Nephron progenitor cell (in vitro differentiated cells): ENCODE data around the gene PAQR7.
A peak's percentile ranks its signal among the peaks of the same experiment; 100 is the strongest.

Experiments used
- DNase-seq: peaks from one replicate; pipeline ENCODE4 v3.0.0; 2021
- H3K27ac Mint-ChIP-seq: 2 replicates; pipeline ENCODE4 v1.8.0; 2021; ENCODE audit warnings: mild to moderate bottlenecking, moderate library complexity, mixed read lengths
- H3K27me3 Mint-ChIP-seq: 2 replicates; pipeline ENCODE4 v1.8.0; 2021; ENCODE audit warnings: mild to moderate bottlenecking, low read depth, mixed read lengths; ENCODE audit not compliant: poor library complexity
- H3K36me3 Mint-ChIP-seq: 2 replicates; pipeline ENCODE4 v1.8.0; 2021; ENCODE audit warnings: low read depth, mixed read lengths
- H3K4me1 Mint-ChIP-seq: 2 replicates; pipeline ENCODE4 v1.8.0; 2021; ENCODE audit warnings: mixed read lengths
- H3K4me3 Mint-ChIP-seq: 2 replicates; pipeline ENCODE4 v1.8.0; 2021; ENCODE audit warnings: mild to moderate bottlenecking, moderate library complexity, mixed read lengths
- H3K9me3 Mint-ChIP-seq: 2 replicates; pipeline ENCODE4 v1.8.0; 2021; ENCODE audit warnings: mild to moderate bottlenecking, moderate library complexity, mixed read lengths
- TF ChIP-seq, protein P1 (sequence below): fragments of 200-600 bp; sonication (generic); IDR thresholded peaks from 2 replicates; pipeline ENCODE4 v1.5.0; 2021; ENCODE audit warnings: antibody characterized with exemption

Gene PAQR7

DNA sequence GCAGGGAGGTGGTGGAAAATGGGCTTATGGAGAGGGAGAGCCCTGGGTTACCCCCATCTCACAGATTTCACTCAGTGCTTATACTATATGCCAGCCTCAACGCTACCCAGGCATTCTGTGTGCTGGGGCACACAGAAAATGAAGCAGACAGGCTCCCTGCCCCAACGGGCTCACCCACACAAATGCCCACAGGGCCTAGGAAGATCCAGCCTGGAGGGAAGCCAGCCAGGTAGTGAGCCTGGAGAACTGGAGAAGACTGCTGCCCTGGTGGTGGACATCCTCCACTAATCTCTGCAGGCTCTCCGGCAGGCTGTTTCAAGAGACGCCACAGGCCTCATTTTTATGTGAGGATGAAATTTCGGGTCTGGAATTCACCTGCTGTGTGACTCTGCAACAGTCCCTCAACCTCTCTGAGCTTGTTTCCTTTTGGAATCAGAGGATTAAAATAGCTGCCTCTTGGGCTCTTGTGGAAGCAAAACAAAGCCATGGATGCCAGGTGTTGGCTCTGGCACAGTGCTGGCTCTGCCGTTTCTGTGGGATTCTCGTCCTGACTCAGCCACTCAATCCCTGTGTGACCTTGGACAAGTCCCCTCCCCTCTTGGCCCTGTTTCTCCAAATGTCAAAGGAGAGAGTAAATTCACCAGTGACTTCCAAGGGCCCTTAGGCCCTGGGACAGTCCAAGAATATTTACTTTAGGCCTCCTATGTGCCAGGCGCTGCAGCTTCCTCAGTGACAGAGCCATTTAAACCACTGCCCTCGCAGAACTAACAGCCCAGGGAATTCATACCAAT is 3.6 kb downstream of the PAQR7 start:
- TF ChIP-seq, protein P1, sequence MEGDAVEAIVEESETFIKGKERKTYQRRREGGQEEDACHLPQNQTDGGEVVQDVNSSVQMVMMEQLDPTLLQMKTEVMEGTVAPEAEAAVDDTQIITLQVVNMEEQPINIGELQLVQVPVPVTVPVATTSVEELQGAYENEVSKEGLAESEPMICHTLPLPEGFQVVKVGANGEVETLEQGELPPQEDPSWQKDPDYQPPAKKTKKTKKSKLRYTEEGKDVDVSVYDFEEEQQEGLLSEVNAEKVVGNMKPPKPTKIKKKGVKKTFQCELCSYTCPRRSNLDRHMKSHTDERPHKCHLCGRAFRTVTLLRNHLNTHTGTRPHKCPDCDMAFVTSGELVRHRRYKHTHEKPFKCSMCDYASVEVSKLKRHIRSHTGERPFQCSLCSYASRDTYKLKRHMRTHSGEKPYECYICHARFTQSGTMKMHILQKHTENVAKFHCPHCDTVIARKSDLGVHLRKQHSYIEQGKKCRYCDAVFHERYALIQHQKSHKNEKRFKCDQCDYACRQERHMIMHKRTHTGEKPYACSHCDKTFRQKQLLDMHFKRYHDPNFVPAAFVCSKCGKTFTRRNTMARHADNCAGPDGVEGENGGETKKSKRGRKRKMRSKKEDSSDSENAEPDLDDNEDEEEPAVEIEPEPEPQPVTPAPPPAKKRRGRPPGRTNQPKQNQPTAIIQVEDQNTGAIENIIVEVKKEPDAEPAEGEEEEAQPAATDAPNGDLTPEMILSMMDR: no peak
- Mint-ChIP-seq H3K9me3 (no peaks in the 10 kb centered on the region), H3K27me3 (peaks cover 8% of the 10 kb centered on the region), H3K27ac (no peak overlapping the region), H3K4me3 (no peak overlapping the region), H3K4me1 (peaks cover 55% of the 10 kb centered on the region), H3K36me3 (peaks cover 6% of the 10 kb centered on the region)
- no peak for DNase-seq

DNA sequence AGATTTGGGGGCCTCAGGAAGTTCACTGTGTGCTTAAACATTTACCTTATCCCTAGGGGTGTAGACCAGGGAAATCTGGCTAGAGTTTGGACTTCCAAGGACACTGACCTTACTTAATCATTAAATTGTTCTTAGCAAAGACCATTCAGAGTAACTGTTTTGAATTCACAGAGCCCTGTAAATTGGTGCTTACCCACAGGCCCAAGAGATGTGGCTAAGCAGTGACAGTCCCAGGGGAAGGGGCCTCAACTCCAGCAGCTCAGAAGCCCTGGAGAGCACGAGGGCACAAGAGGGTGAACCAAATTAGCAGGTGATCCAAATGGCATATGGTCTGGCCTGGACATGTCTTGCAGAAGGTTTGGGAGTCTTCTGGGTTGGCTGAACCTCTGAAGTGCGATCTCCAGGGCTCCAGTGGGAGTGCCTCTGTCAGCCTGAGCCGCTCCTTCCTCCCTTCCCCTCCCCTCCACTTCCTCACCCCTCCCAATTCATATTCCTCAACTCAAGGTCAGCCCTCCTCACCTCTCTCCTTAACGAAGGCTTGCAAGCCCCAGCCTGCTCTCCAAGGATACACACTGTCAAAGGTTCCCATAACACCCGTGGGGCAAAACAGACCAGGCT is 4.3 kb downstream of the PAQR7 start:
- Mint-ChIP-seq H3K27me3 (peaks cover 4% of the 10 kb centered on the region), H3K9me3 (no peaks in the 10 kb centered on the region), H3K27ac (no peak overlapping the region), H3K4me1 (peaks cover 50% of the 10 kb centered on the region), H3K36me3 (peaks cover 8% of the 10 kb centered on the region), H3K4me3 (no peak overlapping the region)
- no peak for DNase-seq
- TF ChIP-seq, protein P1: no peak

DNA sequence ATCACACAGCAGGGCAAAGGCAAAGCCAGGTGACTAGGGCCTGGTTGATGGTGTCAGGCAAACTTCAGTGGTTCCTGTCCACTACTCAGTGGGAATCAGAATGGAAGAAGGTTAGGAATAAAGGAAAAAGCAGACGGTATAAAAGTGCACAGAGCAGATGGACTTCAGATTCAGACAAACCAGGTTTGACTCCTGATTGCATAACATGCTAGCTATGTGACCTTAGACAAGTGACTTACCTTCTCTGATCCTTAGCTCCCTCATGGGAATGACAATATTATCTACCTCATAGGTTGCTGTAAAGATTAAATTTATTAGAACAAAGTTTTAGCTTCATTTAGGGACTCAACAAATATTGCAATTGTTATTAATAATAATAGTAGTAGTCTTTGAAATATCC is 4.9 kb downstream of the PAQR7 start:
- peak overlapping the region; percentile 84 for H3K27ac Mint-ChIP-seq
- H3K27me3 Mint-ChIP-seq: no peaks in the 10 kb centered on the region
- H3K4me3 Mint-ChIP-seq: no peak overlapping the region
- peaks cover 47% of the 10 kb centered on the region for H3K4me1 Mint-ChIP-seq
- DNase-seq: no peak
- TF ChIP-seq, protein P1: no peak
- H3K9me3 Mint-ChIP-seq: no peaks in the 10 kb centered on the region
- H3K36me3 Mint-ChIP-seq: peaks cover 13% of the 10 kb centered on the region

DNA sequence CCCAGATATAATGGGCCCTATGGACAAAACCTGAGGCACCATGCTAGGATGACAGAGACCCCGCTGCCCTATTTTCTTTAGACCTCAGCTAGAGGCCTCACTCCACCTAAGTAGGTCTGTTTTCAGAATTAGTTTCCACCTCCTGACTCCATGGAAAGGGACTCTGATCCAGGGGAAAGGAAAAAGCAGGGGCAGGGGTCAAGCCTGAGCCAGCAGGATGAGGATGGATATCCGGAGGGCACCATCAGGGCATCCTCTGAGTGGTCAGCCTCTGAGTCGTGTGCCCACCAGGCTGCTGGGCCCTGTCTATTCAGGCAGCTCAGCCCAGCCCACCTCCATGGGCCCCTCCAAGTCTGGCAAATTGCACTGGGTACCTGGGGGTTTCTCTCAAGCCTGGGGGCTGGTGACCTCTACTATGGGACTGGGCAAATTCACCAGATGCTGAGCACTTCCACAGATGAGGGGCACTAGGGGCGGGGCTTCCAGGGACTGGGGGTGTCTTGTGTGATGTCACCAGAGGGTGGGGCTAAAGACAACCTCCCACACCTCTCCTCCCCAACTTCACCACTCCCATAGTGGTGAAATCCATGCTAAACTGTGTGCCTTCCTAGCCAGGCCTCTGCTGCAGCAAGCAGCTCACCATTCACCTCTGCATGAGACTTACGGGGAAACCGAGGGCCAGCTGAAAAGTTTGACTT is 5.5 kb downstream of the PAQR7 start:
- TF ChIP-seq, protein P1: no peak
- H3K9me3 Mint-ChIP-seq: no peaks in the 10 kb centered on the region
- peak overlapping the region; percentile 84 for H3K27ac Mint-ChIP-seq
- H3K4me3 Mint-ChIP-seq: no peak overlapping the region
- peaks cover 13% of the 10 kb centered on the region for H3K36me3 Mint-ChIP-seq
- H3K4me1 Mint-ChIP-seq: peaks cover 46% of the 10 kb centered on the region
- DNase-seq: no peak
- no peaks in the 10 kb centered on the region for H3K27me3 Mint-ChIP-seq

DNA sequence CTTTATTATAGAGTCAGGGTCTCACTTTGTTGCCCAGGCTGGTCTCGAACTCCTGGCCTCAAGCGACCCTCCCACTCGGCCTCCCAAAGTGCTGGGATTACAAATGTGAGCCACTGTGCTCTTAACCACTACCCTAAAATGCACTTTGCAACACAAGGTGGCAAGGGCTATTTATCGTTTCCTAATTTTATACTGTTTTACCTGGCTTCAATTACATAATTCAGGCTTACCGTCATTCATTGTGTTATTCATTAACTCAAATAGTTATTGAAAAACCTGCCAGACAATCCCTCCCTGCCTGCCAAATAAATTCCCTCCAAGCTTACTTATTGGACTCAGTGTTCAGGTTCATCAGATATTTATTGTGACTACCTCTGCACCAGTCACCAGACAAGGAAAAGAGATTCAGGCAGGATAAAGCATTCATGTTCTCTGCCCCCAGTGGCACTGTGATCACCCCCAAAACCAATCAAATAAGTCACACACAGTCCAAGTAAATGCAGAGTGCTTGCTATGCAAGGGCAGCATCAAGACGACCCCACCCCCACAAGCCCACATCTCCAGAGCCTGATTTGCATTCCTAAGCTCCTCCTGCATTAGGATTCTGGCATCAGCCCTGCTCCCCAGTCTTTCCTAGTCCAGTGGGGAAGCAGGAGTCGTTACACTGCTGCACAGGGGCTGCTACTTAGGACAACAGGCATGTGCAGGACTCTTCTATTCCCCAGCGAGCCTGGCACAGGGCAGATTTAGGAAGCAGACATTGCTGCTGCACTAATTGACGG is 8.1 kb downstream of the PAQR7 start:
- H3K9me3 Mint-ChIP-seq: no peaks in the 10 kb centered on the region
- peaks cover 28% of the 10 kb centered on the region for H3K4me1 Mint-ChIP-seq
- no peak for DNase-seq
- peaks cover 3% of the 10 kb centered on the region for H3K27me3 Mint-ChIP-seq
- peaks cover 32% of the 10 kb centered on the region for H3K36me3 Mint-ChIP-seq
- TF ChIP-seq, protein P1: no peak
- no peak overlapping the region for H3K4me3 Mint-ChIP-seq
- H3K27ac Mint-ChIP-seq: no peak overlapping the region
